GM23338 (cell line): ENCODE results near the gene SLC43A2.
A peak's percentile ranks its signal among the peaks of the same experiment; 100 is the strongest.

Source experiments
- CREB1 ChIP-seq: fragments of 250-450 bp; sonication (Bioruptor Pico); IDR thresholded peaks from 2 replicates; pipeline ENCODE4 v1.5.0; 2020; ENCODE audit warnings: low read depth, mild to moderate bottlenecking, moderate library complexity
- CTCF ChIP-seq, 2 experiments: fragments of 200-600 bp in 1 of 2; sonication (generic) in 1 of 2; conservative IDR thresholded peaks; 2 replicates each; pipeline versions ENCODE4 v1.5.1 to v1.6.1; 2016 to 2017; ENCODE audit warnings: antibody characterized with exemption in 2 of 2, low read depth in 2 of 2, mild to moderate bottlenecking in 2 of 2, moderate library complexity in 1 of 2
- ETS1 ChIP-seq: IDR thresholded peaks from 2 replicates; pipeline ENCODE4 v1.6.1; 2016; ENCODE audit warnings: antibody characterized with exemption
- EZH2 ChIP-seq: fragments of 200-600 bp; sonication (generic); IDR thresholded peaks from one replicate; pipeline ENCODE4 v1.8.0; 2017; ENCODE audit warnings: antibody characterized with exemption, mild to moderate bottlenecking, low read depth; ENCODE audit not compliant: unreplicated experiment
- EZH2phosphoT487 ChIP-seq: fragments of 200-600 bp; sonication (generic); IDR thresholded peaks from one replicate; pipeline ENCODE4 v1.8.1; 2018; ENCODE audit warnings: antibody characterized with exemption; ENCODE audit not compliant: unreplicated experiment
- POLR2AphosphoS5 ChIP-seq: IDR thresholded peaks from 2 replicates; pipeline ENCODE4 v1.6.1; 2016; ENCODE audit warnings: antibody characterized with exemption, low read depth
- REST ChIP-seq: IDR thresholded peaks from one replicate; pipeline ENCODE4 v1.6.1; 2018; ENCODE audit warnings: antibody characterized with exemption; ENCODE audit not compliant: unreplicated experiment
- ZNF114 ChIP-seq: fragments of 250-450 bp; sonication (Bioruptor Pico); IDR thresholded peaks from 2 replicates; pipeline ENCODE4 v1.5.0; 2020; ENCODE audit warnings: mild to moderate bottlenecking, moderate library complexity
- ZNF331 ChIP-seq: fragments of 250-450 bp; sonication (Bioruptor Pico); IDR thresholded peaks from 2 replicates; pipeline ENCODE4 v1.5.0; 2020; ENCODE audit warnings: low read depth, mild to moderate bottlenecking, moderate library complexity

DNA sequence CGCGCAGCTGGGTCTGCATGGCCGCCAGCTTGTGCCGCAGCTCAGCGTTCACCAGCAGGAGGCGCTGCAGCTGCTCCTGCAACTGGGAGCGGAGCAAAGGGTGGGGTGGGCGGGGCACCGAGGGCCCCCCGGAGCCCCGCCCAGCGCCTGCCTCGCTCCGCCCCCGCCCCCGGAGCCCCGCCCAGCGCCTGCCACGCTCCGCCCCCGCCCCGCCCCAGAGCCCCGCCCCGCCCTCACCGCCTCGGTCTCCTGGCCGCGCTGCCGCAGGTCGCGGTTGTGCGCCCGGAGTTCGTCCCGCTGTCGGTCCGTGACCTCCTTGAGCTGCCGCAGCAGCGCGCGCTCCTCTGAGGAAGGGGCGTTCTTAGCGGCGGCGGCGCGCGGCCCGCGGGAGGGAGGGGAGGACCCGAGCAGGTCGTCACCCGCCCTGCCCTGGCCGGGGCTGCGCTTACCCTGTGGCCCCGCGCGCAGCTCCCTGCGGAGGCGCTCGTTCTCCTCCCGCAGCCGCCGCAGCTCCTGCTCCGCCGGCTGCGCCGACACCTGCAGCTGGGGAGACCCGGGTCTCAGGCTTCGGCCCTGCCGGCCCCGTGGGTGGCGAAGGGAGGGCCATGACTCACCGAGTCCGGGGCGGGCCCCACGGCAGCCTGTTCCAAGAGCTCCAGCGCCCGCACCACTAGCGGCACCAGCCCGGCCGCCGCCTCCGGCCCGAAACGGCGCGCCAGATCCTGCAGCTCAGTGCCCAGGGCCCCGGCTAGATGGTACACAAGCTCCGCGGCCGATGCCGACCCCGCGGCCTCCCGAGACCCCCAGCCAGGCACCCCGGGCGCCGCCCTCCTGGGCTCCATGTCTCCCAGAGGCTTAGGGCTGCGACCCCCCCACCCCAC, 20.6 kb upstream of the SLC43A2 start:
- TF ChIP-seq CTCF (conservative IDR thresholded peaks at IDR 0.05; ENCODE audit: low read depth in 2 of 2) (peak in 1 of 2 experiments; percentile 89; a peak in 3 of 4 replicates), EZH2 (no peak), POLR2AphosphoS5 (peak; percentile 75), ZNF114 (CRISPR knock-in tag) (no peak), REST (no peak), EZH2phosphoT487 (no peak), CREB1 (CRISPR knock-in tag) (no peak), ZNF331 (CRISPR knock-in tag) (no peak), ETS1 (0 out of 2 replicates have a peak, but pooled peaks have one; percentile 2)
